Measurements from ENCODE around the gene SLC5A9. TPM values are rescaled to one million over a fixed set of nuclear protein-coding genes. Genes with fewer than 3 reads are reported as not detected.

Gene SLC5A9
- total RNA-seq, result not detected
- not detected for polyA plus RNA-seq

- peaks cover 10% of the 10 kb centered on the region for H3K4me1 ChIP-seq (ENCODE audit: insufficient read depth, low read length)
- no peaks in the 10 kb centered on the region for H3K9me3 ChIP-seq (ENCODE audit: control insufficient read depth in 1 of 2, low read length in 2 of 2)
- H3K36me3 ChIP-seq (ENCODE audit: insufficient read depth, low read length), result no peaks in the 10 kb centered on the region
- H3K9me3 Mint-ChIP-seq, result no peaks in the 10 kb centered on the region
- no peak within 1 kb of the TSS for H3K27ac ChIP-seq (ENCODE audit: low read depth, low read length)
- CTCF ChIA-PET (ENCODE audit: partially characterized antibody), result no interaction called here
- H3K4me1 Mint-ChIP-seq, result peaks cover 0 to 4% (median 1%) of the 10 kb centered on the region in 4 donors
- no peaks in the 10 kb centered on the region for H3K27me3 Mint-ChIP-seq
- no peaks in the 10 kb centered on the region for H3K36me3 Mint-ChIP-seq
- H3K4me3 ChIP-seq (ENCODE audit: low read length in 2 of 2), result no peak within 1 kb of the TSS
- H3K27me3 ChIP-seq (ENCODE audit: insufficient read depth, low read length), result no peaks in the 10 kb centered on the region
- intact Hi-C loops (cut with micrococcal nuclease), result no loop called here
- POLR2A ChIA-PET (ENCODE audit: partially characterized antibody), result no interaction called here
- no peak for DNase-seq
- H3K4me3 Mint-ChIP-seq, result no peak within 1 kb of the TSS
- H3K27ac Mint-ChIP-seq, result no peak within 1 kb of the TSS
Observed at GRCh38 chr1:48222501-48223242, at the start of gene SLC5A9. TSS of gene SLC5A9 (plus strand) at chr1:48222716. CDS start at chr1:48222737, 21 bp downstream.

- CTCF ChIA-PET (ENCODE audit: partially characterized antibody), result no interaction called here
- no peak overlapping the region for H3K27ac ChIP-seq (ENCODE audit: low read depth, low read length)
- Mint-ChIP-seq H3K27ac (no peak overlapping the region), H3K4me1 (no peaks in the 10 kb centered on the region), H3K9me3 (peaks cover 3 to 22% (median 11%) of the 10 kb centered on the region in 8 donors), H3K27me3 (peaks cover 14 to 24% of the 10 kb centered on the region in 2 donors), H3K36me3 (no peaks in the 10 kb centered on the region), H3K4me3 (no peak overlapping the region)
- no peaks in the 10 kb centered on the region for H3K27me3 ChIP-seq (ENCODE audit: insufficient read depth, low read length)
- H3K4me1 ChIP-seq (ENCODE audit: insufficient read depth, low read length), result no peaks in the 10 kb centered on the region
- no peaks in the 10 kb centered on the region for H3K36me3 ChIP-seq (ENCODE audit: insufficient read depth, low read length)
- DNase-seq, result no peak
- POLR2A ChIA-PET (ENCODE audit: partially characterized antibody), result no interaction called here
- H3K9me3 ChIP-seq (ENCODE audit: control insufficient read depth in 1 of 2, low read length in 2 of 2), result no peaks in the 10 kb centered on the region
- no peak overlapping the region for H3K4me3 ChIP-seq (ENCODE audit: low read length in 2 of 2)
- intact Hi-C loops (cut with micrococcal nuclease), result no loop called here
Observed at GRCh38 chr1:48175116-48175515, 47.4 kb upstream of the SLC5A9 start.

- intact Hi-C loops (cut with micrococcal nuclease), result no loop called here
- peaks cover 13 to 14% of the 10 kb centered on the region in 2 donors for H3K27me3 Mint-ChIP-seq
- no peak overlapping the region for H3K27ac Mint-ChIP-seq
- no peaks in the 10 kb centered on the region for H3K4me1 Mint-ChIP-seq
- Histone ChIP-seq H3K9me3 (ENCODE audit: control insufficient read depth in 1 of 2, low read length in 2 of 2) (no peaks in the 10 kb centered on the region), H3K27ac (ENCODE audit: low read depth, low read length) (no peak overlapping the region), H3K36me3 (ENCODE audit: insufficient read depth, low read length) (no peaks in the 10 kb centered on the region), H3K27me3 (ENCODE audit: insufficient read depth, low read length) (no peaks in the 10 kb centered on the region), H3K4me1 (ENCODE audit: insufficient read depth, low read length) (no peaks in the 10 kb centered on the region), H3K4me3 (ENCODE audit: low read length in 2 of 2) (no peak overlapping the region)
- CTCF ChIA-PET (ENCODE audit: partially characterized antibody), result no interaction called here
- H3K9me3 Mint-ChIP-seq, result peaks cover 0 to 8% (median 3%) of the 10 kb centered on the region in 8 donors
- no peaks in the 10 kb centered on the region for H3K36me3 Mint-ChIP-seq
- H3K4me3 Mint-ChIP-seq, result no peak overlapping the region
- POLR2A ChIA-PET (ENCODE audit: partially characterized antibody), result no interaction called here
- no peak for DNase-seq
Observed at GRCh38 chr1:48177257-48177656, 45.3 kb upstream of the SLC5A9 start.

- POLR2A ChIA-PET (ENCODE audit: partially characterized antibody), result no interaction called here
- Histone ChIP-seq H3K4me3 (ENCODE audit: low read length in 2 of 2) (no peak overlapping the region), H3K36me3 (ENCODE audit: insufficient read depth, low read length) (no peaks in the 10 kb centered on the region), H3K4me1 (ENCODE audit: insufficient read depth, low read length) (no peaks in the 10 kb centered on the region), H3K27me3 (ENCODE audit: insufficient read depth, low read length) (no peaks in the 10 kb centered on the region), H3K9me3 (ENCODE audit: control insufficient read depth in 1 of 2, low read length in 2 of 2) (no peaks in the 10 kb centered on the region), H3K27ac (ENCODE audit: low read depth, low read length) (no peak overlapping the region)
- DNase-seq, result no peak
- Mint-ChIP-seq H3K27ac (no peak overlapping the region), H3K27me3 (peaks cover 9% of the 10 kb centered on the region in 2 donors), H3K4me1 (no peaks in the 10 kb centered on the region), H3K36me3 (no peaks in the 10 kb centered on the region), H3K4me3 (no peak overlapping the region), H3K9me3 (peaks cover 0 to 3% (median under 1%) of the 10 kb centered on the region in 8 donors)
- intact Hi-C loops (cut with micrococcal nuclease), result no loop called here
- CTCF ChIA-PET (ENCODE audit: partially characterized antibody), result interaction anchor here (0.9 kb wide), 1 partner anchor 20 kb away, joined by 3 read pairs; no protein-coding TSS in a partner anchor
Observed at GRCh38 chr1:48181669-48182367, 40.7 kb upstream of the SLC5A9 start.

GRCh38 chr1:48182439-48182838 lies 40.1 kb upstream of the SLC5A9 start:
- Mint-ChIP-seq H3K27me3 (peaks cover 6 to 9% of the 10 kb centered on the region in 2 donors), H3K36me3 (no peaks in the 10 kb centered on the region), H3K4me3 (no peak overlapping the region), H3K27ac (no peak overlapping the region), H3K9me3 (peaks cover 0 to 7% (median 3%) of the 10 kb centered on the region in 8 donors), H3K4me1 (no peaks in the 10 kb centered on the region)
- Histone ChIP-seq H3K4me3 (ENCODE audit: low read length in 2 of 2) (no peak overlapping the region), H3K4me1 (ENCODE audit: insufficient read depth, low read length) (no peaks in the 10 kb centered on the region), H3K27ac (ENCODE audit: low read depth, low read length) (no peak overlapping the region), H3K9me3 (ENCODE audit: control insufficient read depth in 1 of 2, low read length in 2 of 2) (no peaks in the 10 kb centered on the region), H3K36me3 (ENCODE audit: insufficient read depth, low read length) (no peaks in the 10 kb centered on the region), H3K27me3 (ENCODE audit: insufficient read depth, low read length) (no peaks in the 10 kb centered on the region)
- no peak for DNase-seq
- intact Hi-C loops (cut with micrococcal nuclease), result no loop called here
- CTCF ChIA-PET (ENCODE audit: partially characterized antibody), result interaction anchor here (0.9 kb wide), 1 partner anchor 20 kb away, joined by 3 read pairs; no protein-coding TSS in a partner anchor
- POLR2A ChIA-PET (ENCODE audit: partially characterized antibody), result no interaction called here

GRCh38 chr1:48186306-48186839 lies 36.1 kb upstream of the SLC5A9 start:
- POLR2A ChIA-PET (ENCODE audit: partially characterized antibody), result no interaction called here

GRCh38 chr1:48187969-48188563 lies 34.5 kb upstream of the SLC5A9 start:
- H3K27ac Mint-ChIP-seq, result no peak overlapping the region
- CTCF ChIA-PET (ENCODE audit: partially characterized antibody), result no interaction called here
- H3K27me3 Mint-ChIP-seq, result peaks cover 2 to 8% of the 10 kb centered on the region in 2 donors
- Histone ChIP-seq H3K27ac (ENCODE audit: low read depth, low read length) (no peak overlapping the region), H3K27me3 (ENCODE audit: insufficient read depth, low read length) (no peaks in the 10 kb centered on the region), H3K4me1 (ENCODE audit: insufficient read depth, low read length) (no peaks in the 10 kb centered on the region), H3K4me3 (ENCODE audit: low read length in 2 of 2) (no peak overlapping the region), H3K9me3 (ENCODE audit: control insufficient read depth in 1 of 2, low read length in 2 of 2) (no peaks in the 10 kb centered on the region), H3K36me3 (ENCODE audit: insufficient read depth, low read length) (no peaks in the 10 kb centered on the region)
- no peaks in the 10 kb centered on the region for H3K4me1 Mint-ChIP-seq
- no peak for DNase-seq
- intact Hi-C loops (cut with micrococcal nuclease), result no loop called here
- H3K4me3 Mint-ChIP-seq, result no peak overlapping the region
- no peaks in the 10 kb centered on the region for H3K36me3 Mint-ChIP-seq
- POLR2A ChIA-PET (ENCODE audit: partially characterized antibody), result no interaction called here
- H3K9me3 Mint-ChIP-seq, result peaks cover 0 to 17% (median 10%) of the 10 kb centered on the region in 8 donors

More at GRCh38 chr1:48186306-48186839, 36.1 kb upstream of the SLC5A9 start:
- Histone ChIP-seq H3K9me3 (ENCODE audit: control insufficient read depth in 1 of 2, low read length in 2 of 2) (no peaks in the 10 kb centered on the region), H3K4me1 (ENCODE audit: insufficient read depth, low read length) (no peaks in the 10 kb centered on the region), H3K27me3 (ENCODE audit: insufficient read depth, low read length) (no peaks in the 10 kb centered on the region), H3K4me3 (ENCODE audit: low read length in 2 of 2) (no peak overlapping the region), H3K36me3 (ENCODE audit: insufficient read depth, low read length) (no peaks in the 10 kb centered on the region), H3K27ac (ENCODE audit: low read depth, low read length) (no peak overlapping the region)
- H3K4me1 Mint-ChIP-seq, result no peaks in the 10 kb centered on the region
- H3K36me3 Mint-ChIP-seq, result no peaks in the 10 kb centered on the region
- DNase-seq, result no peak
- no peak overlapping the region for H3K27ac Mint-ChIP-seq
- peaks cover 2 to 12% of the 10 kb centered on the region in 2 donors for H3K27me3 Mint-ChIP-seq
- CTCF ChIA-PET (ENCODE audit: partially characterized antibody), result no interaction called here
- H3K9me3 Mint-ChIP-seq, result peaks cover 0 to 17% (median 10%) of the 10 kb centered on the region in 8 donors
- H3K4me3 Mint-ChIP-seq, result no peak overlapping the region
- intact Hi-C loops (cut with micrococcal nuclease), result no loop called here
